Measurements from ENCODE around the gene UGT1A8. TPM values are rescaled to one million over a fixed set of nuclear protein-coding genes. Genes with fewer than 3 reads are reported as not detected.
"Not testable (repeated sequence)": the region's sequence is repeated elsewhere in the genome, so short reads cannot be mapped to it uniquely, and the experiment has no call there.

Gene UGT1A8
- total RNA-seq, 2 donors from 2014 or later, result not detected

GRCh38 chr2:233603520-233603919 lies 13.9 kb upstream of the UGT1A8 start:
- H3K4me1 Mint-ChIP-seq, result no peaks in the 10 kb centered on the region
- no peaks in the 10 kb centered on the region for H3K9me3 ChIP-seq (ENCODE audit: control insufficient read depth, low read length, poor library complexity, severe bottlenecking)
- ATAC-seq (no peak), DNase-seq (no peak)
- no peak overlapping the region for H3K27ac Mint-ChIP-seq
- peaks cover 2% of the 10 kb centered on the region for H3K36me3 Mint-ChIP-seq (ENCODE audit: low read depth)
- H3K27me3 Mint-ChIP-seq, result peaks cover 31% of the 10 kb centered on the region
- H3K4me3 Mint-ChIP-seq, result no peak overlapping the region

- no peak for ATAC-seq
- DNase-seq, result no peak
- peaks cover 31% of the 10 kb centered on the region for H3K27me3 Mint-ChIP-seq
- H3K27ac Mint-ChIP-seq, result no peak overlapping the region
- peaks cover 2% of the 10 kb centered on the region for H3K36me3 Mint-ChIP-seq (ENCODE audit: low read depth)
- H3K4me3 Mint-ChIP-seq, result no peak overlapping the region
- no peaks in the 10 kb centered on the region for H3K9me3 ChIP-seq (ENCODE audit: control insufficient read depth, low read length, poor library complexity, severe bottlenecking)
- H3K4me1 Mint-ChIP-seq, result no peaks in the 10 kb centered on the region
Measured at GRCh38 chr2:233604826-233605225, 12.6 kb upstream of the UGT1A8 start.

- Mint-ChIP-seq H3K4me3 (no peak overlapping the region), H3K36me3 (ENCODE audit: low read depth) (peaks cover 2% of the 10 kb centered on the region), H3K4me1 (no peaks in the 10 kb centered on the region), H3K27me3 (peaks cover 24% of the 10 kb centered on the region), H3K27ac (no peak overlapping the region)
- DNase-seq (no peak), ATAC-seq (no peak)
- H3K9me3 ChIP-seq (ENCODE audit: control insufficient read depth, low read length, poor library complexity, severe bottlenecking), result no peaks in the 10 kb centered on the region
Measured at GRCh38 chr2:233605680-233606079, 11.8 kb upstream of the UGT1A8 start.

- Mint-ChIP-seq H3K27me3 (peaks cover 1% of the 10 kb centered on the region), H3K27ac (no peak overlapping the region), H3K4me1 (no peaks in the 10 kb centered on the region), H3K4me3 (no peak overlapping the region), H3K36me3 (ENCODE audit: low read depth) (peaks cover under 1% of the 10 kb centered on the region)
- no peaks in the 10 kb centered on the region for H3K9me3 ChIP-seq (ENCODE audit: control insufficient read depth, low read length, poor library complexity, severe bottlenecking)
- ATAC-seq (no peak), DNase-seq (no peak)
Measured at GRCh38 chr2:233611284-233611683, 6.1 kb upstream of the UGT1A8 start.

- H3K27ac Mint-ChIP-seq, result no peak overlapping the region
- no peak for DNase-seq
- peaks cover 3% of the 10 kb centered on the region for H3K36me3 Mint-ChIP-seq (ENCODE audit: low read depth)
- no peak for ATAC-seq
- no peak overlapping the region for H3K4me3 Mint-ChIP-seq
- H3K9me3 ChIP-seq (ENCODE audit: control insufficient read depth, low read length, poor library complexity, severe bottlenecking), result no peaks in the 10 kb centered on the region
- H3K27me3 Mint-ChIP-seq, result peaks cover 27% of the 10 kb centered on the region
- H3K4me1 Mint-ChIP-seq, result no peaks in the 10 kb centered on the region
Measured at GRCh38 chr2:233620204-233620603, 2.8 kb downstream of the UGT1A8 start.

- H3K27me3 Mint-ChIP-seq, result peaks cover 20% of the 10 kb centered on the region
- not testable (repeated sequence) for H3K4me1 Mint-ChIP-seq; H3K27ac Mint-ChIP-seq; ATAC-seq; H3K9me3 ChIP-seq (ENCODE audit: control insufficient read depth, low read length, poor library complexity, severe bottlenecking); H3K36me3 Mint-ChIP-seq (ENCODE audit: low read depth); H3K4me3 Mint-ChIP-seq; DNase-seq
Measured at GRCh38 chr2:233621863-233622262, 4.4 kb downstream of the UGT1A8 start.

GRCh38 chr2:233627331-233628025 lies 10.0 kb downstream of the UGT1A8 start:
- Mint-ChIP-seq H3K27ac (no peak overlapping the region), H3K27me3 (peaks cover 6% of the 10 kb centered on the region), H3K36me3 (ENCODE audit: low read depth) (no peaks in the 10 kb centered on the region), H3K4me1 (no peaks in the 10 kb centered on the region), H3K4me3 (no peak overlapping the region)
- ATAC-seq, result no peak
- no peak for DNase-seq
- peaks cover 4% of the 10 kb centered on the region for H3K9me3 ChIP-seq (ENCODE audit: control insufficient read depth, low read length, poor library complexity, severe bottlenecking)

GRCh38 chr2:233636306-233636705 lies 18.9 kb downstream of the UGT1A8 start, which contains the start of gene UGT1A10:
Gene UGT1A10, plus strand, starts transcription at chr2:233636448. Its CDS starts 75 bp downstream, at chr2:233636523.
- ATAC-seq, result not testable (repeated sequence)

GRCh38 chr2:233638836-233639235 lies 21.4 kb downstream of the UGT1A8 start:
- Mint-ChIP-seq H3K4me3 (no peak overlapping the region), H3K27me3 (peaks cover 28% of the 10 kb centered on the region), H3K4me1 (peaks cover 7% of the 10 kb centered on the region), H3K36me3 (ENCODE audit: low read depth) (peaks cover 2% of the 10 kb centered on the region), H3K27ac (no peak overlapping the region)
- DNase-seq (no peak), ATAC-seq (no peak)
- H3K9me3 ChIP-seq (ENCODE audit: control insufficient read depth, low read length, poor library complexity, severe bottlenecking), result no peaks in the 10 kb centered on the region

More at GRCh38 chr2:233636306-233636705, 18.9 kb downstream of the UGT1A8 start, which contains the start of gene UGT1A10:
- H3K4me3 Mint-ChIP-seq; H3K9me3 ChIP-seq (ENCODE audit: control insufficient read depth, low read length, poor library complexity, severe bottlenecking); H3K4me1 Mint-ChIP-seq; DNase-seq; H3K27ac Mint-ChIP-seq; H3K36me3 Mint-ChIP-seq (ENCODE audit: low read depth): not testable (repeated sequence)
- peaks cover 24% of the 10 kb centered on the region for H3K27me3 Mint-ChIP-seq

- no peak overlapping the region for H3K4me3 Mint-ChIP-seq
- H3K36me3 Mint-ChIP-seq (ENCODE audit: low read depth), result peaks cover 2% of the 10 kb centered on the region
- ATAC-seq, result peak; percentile 37
- H3K27me3 Mint-ChIP-seq, result peaks cover 23% of the 10 kb centered on the region
- no peak overlapping the region for H3K27ac Mint-ChIP-seq
- peaks cover 7% of the 10 kb centered on the region for H3K4me1 Mint-ChIP-seq
- H3K9me3 ChIP-seq (ENCODE audit: control insufficient read depth, low read length, poor library complexity, severe bottlenecking), result peaks cover under 1% of the 10 kb centered on the region
- no peak for DNase-seq
Measured at GRCh38 chr2:233639860-233640259, 22.4 kb downstream of the UGT1A8 start.

- no peak overlapping the region for H3K4me3 Mint-ChIP-seq
- peaks cover 9% of the 10 kb centered on the region for H3K36me3 Mint-ChIP-seq (ENCODE audit: low read depth)
- H3K27ac Mint-ChIP-seq, result no peak overlapping the region
- ATAC-seq (no peak), DNase-seq (no peak)
- peaks cover 2% of the 10 kb centered on the region for H3K9me3 ChIP-seq (ENCODE audit: control insufficient read depth, low read length, poor library complexity, severe bottlenecking)
- H3K27me3 Mint-ChIP-seq, result peaks cover 9% of the 10 kb centered on the region
- H3K4me1 Mint-ChIP-seq, result peaks cover 7% of the 10 kb centered on the region
Measured at GRCh38 chr2:233643128-233643527, 25.7 kb downstream of the UGT1A8 start.

- not testable (repeated sequence) for DNase-seq; H3K4me3 Mint-ChIP-seq; H3K36me3 Mint-ChIP-seq (ENCODE audit: low read depth); H3K27ac Mint-ChIP-seq; H3K9me3 ChIP-seq (ENCODE audit: control insufficient read depth, low read length, poor library complexity, severe bottlenecking); ATAC-seq; H3K4me1 Mint-ChIP-seq
- peaks cover 19% of the 10 kb centered on the region for H3K27me3 Mint-ChIP-seq
Measured at GRCh38 chr2:233646033-233646432, 28.6 kb downstream of the UGT1A8 start.

- H3K9me3 ChIP-seq (ENCODE audit: control insufficient read depth, low read length, poor library complexity, severe bottlenecking), result no peaks in the 10 kb centered on the region
- Mint-ChIP-seq H3K4me3 (no peak overlapping the region), H3K36me3 (ENCODE audit: low read depth) (peaks cover 4% of the 10 kb centered on the region), H3K4me1 (no peaks in the 10 kb centered on the region), H3K27me3 (peaks cover 46% of the 10 kb centered on the region), H3K27ac (no peak overlapping the region)
- no peak for ATAC-seq
- DNase-seq, result no peak
Measured at GRCh38 chr2:233650981-233651380, 33.5 kb downstream of the UGT1A8 start.

- H3K4me3 Mint-ChIP-seq, result no peak overlapping the region
- H3K9me3 ChIP-seq (ENCODE audit: control insufficient read depth, low read length, poor library complexity, severe bottlenecking), result no peaks in the 10 kb centered on the region
- no peak for DNase-seq
- ATAC-seq, result no peak
- H3K36me3 Mint-ChIP-seq (ENCODE audit: low read depth), result peaks cover 3% of the 10 kb centered on the region
- peaks cover 49% of the 10 kb centered on the region for H3K27me3 Mint-ChIP-seq
- no peak overlapping the region for H3K27ac Mint-ChIP-seq
- no peaks in the 10 kb centered on the region for H3K4me1 Mint-ChIP-seq
Measured at GRCh38 chr2:233651430-233651829, 34.0 kb downstream of the UGT1A8 start.
